ENCODE data around the gene GRAP. TPM values are rescaled to one million over a fixed set of nuclear protein-coding genes. Genes with fewer than 3 reads are reported as not detected.
"Not testable (repeated sequence)": the region's sequence is repeated elsewhere in the genome, so short reads cannot be mapped to it uniquely, and the experiment has no call there.

Gene GRAP
- 1 to 10 TPM; 5.7 to 6.8 (median 6.0) TPM for total RNA-seq

- not testable (repeated sequence) for H3K4me1 Mint-ChIP-seq (ENCODE audit: low read depth); H3K9me3 Mint-ChIP-seq; H3K4me3 Mint-ChIP-seq; H3K27me3 Mint-ChIP-seq (ENCODE audit: low read depth); H3K36me3 Mint-ChIP-seq (ENCODE audit: insufficient read depth); DNase-seq
- ATAC-seq, result peak; percentile 66 to 79
Measured at GRCh38 chr17:19046782-19047375, at the start of gene GRAP. Gene GRAP, minus strand, starts transcription at chr17:19046957. Its CDS starts 31 bp downstream, at chr17:19046926.

DNA sequence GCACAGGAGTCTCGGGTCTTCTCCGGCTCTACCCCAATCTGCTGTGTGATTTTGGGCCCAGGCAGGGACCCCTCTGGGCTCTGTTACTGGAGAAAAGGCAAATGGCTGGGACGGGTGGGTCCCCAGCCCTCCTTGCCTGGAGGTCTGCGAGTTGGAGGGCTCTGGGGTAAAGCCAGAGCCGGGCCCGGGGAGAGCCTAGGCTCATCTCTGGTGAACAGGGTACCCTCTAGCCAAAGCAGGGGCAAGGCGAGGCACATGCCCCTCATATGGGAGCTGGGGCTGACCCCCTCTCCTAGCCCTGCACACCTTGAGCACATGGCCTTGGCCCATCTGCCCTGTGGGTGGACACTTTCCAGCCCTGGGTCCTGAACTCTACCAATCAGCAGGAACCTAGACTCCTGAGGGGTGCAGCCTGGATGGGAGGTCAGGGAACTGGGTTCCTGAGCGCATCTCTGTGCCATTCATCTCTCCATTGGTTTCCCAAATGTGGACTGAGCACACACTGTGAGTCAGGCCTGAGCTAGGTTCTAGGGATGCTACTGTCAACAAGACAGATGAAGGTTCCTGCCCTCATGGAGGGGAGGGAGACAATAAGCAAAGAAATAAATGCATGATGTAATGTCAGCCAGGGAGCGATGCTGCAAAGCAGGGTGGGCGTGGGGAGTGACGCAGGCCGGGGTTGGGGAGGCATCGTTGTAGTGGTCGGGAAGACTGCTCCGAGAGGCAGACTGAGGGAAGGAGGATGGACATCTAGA, 47.1 kb upstream of the GRAP start:
- H3K9me3 Mint-ChIP-seq; ATAC-seq; DNase-seq; H3K4me1 Mint-ChIP-seq (ENCODE audit: low read depth); H3K4me3 Mint-ChIP-seq; H3K27me3 Mint-ChIP-seq (ENCODE audit: low read depth); H3K36me3 Mint-ChIP-seq (ENCODE audit: insufficient read depth): not testable (repeated sequence)

- DNase-seq; H3K4me1 Mint-ChIP-seq (ENCODE audit: low read depth); H3K4me3 Mint-ChIP-seq; H3K36me3 Mint-ChIP-seq (ENCODE audit: insufficient read depth); H3K9me3 Mint-ChIP-seq; ATAC-seq; H3K27me3 Mint-ChIP-seq (ENCODE audit: low read depth): not testable (repeated sequence)
Measured at GRCh38 chr17:19092737-19093683, 46.3 kb upstream of the GRAP start.

- H3K27me3 Mint-ChIP-seq (ENCODE audit: low read depth); H3K4me1 Mint-ChIP-seq (ENCODE audit: low read depth): not testable (repeated sequence)
- ATAC-seq, result peak; percentile 65 to 76
Measured at GRCh38 chr17:19090058-19090772, 43.5 kb upstream of the GRAP start.

DNA sequence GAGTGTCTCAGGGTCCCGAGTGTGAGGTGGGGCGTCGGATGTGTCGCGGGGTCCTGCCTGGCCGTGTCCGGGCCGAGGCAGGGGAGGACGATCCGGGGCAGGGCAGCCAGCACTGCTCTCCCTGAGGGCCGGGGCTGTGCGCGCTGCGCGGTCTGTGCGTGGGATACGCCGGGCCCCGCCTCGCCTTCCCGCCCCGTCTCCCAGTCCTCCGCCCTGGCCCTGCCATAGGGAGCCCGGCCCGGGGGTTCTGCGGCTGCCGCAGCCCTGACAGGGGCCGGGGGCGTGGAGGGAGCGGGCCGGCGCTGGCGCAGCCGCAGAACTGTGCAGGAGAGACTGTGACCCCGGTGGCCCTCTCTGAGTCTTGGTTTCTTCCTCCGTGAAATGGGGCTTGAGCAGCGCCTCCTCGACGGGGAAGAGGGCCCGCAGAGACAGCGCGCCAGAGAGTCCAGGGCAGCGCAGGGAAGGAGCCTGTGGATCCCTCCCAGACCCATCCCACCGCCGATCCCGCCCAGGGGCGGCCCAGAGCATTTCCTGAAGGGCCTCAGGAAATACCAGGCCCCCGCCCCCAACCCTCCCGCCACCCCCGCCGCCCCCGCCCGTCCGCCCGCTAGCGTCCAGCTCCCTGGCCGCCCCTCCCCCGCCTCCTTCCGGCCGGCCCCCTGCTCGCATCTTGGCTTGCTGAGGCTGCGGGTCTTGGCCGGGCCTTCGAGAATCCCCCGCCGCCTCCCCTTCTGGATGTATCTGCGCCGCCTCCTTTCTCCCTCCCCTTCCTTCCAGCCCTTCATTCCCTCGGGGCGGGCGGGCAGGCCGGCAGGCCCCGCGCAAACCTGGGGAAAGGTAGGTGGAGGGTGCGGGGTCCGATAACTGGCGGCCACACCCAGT, 42.3 kb upstream of the GRAP start:
- H3K27me3 Mint-ChIP-seq (ENCODE audit: low read depth); H3K9me3 Mint-ChIP-seq; H3K36me3 Mint-ChIP-seq (ENCODE audit: insufficient read depth); H3K4me1 Mint-ChIP-seq (ENCODE audit: low read depth); H3K4me3 Mint-ChIP-seq; DNase-seq: not testable (repeated sequence)
- ATAC-seq, result peak; percentile 18 to 27

More at GRCh38 chr17:19090058-19090772, 43.5 kb upstream of the GRAP start:
- H3K36me3 Mint-ChIP-seq (ENCODE audit: insufficient read depth); DNase-seq; H3K9me3 Mint-ChIP-seq; H3K4me3 Mint-ChIP-seq: not testable (repeated sequence)

DNA sequence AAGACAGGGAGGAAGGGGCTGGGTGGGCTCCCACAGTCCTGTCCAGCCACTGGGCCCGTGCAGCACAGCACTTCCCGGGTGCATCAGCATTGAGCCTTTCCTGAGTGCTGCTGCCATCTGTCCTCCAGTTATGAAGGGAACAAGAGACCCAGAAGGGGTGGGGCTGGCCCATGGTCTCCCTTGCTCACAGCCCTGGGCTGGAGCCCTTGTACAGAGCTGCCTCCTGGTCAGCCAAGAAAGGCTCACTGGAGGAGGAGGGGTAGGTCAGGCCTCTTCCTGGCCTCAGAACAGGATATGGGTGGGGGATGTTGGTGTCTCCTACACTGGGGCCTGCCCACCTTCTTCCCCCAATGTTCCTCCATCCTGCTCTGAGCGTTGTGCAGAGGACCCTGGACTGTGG, 30.6 kb upstream of the GRAP start:
- not testable (repeated sequence) for DNase-seq; ATAC-seq; H3K36me3 Mint-ChIP-seq (ENCODE audit: insufficient read depth); H3K27me3 Mint-ChIP-seq (ENCODE audit: low read depth); H3K9me3 Mint-ChIP-seq; H3K4me1 Mint-ChIP-seq (ENCODE audit: low read depth); H3K4me3 Mint-ChIP-seq

GRCh38 chr17:19076398-19077192, 29.8 kb upstream of the GRAP start:
- not testable (repeated sequence) for H3K27me3 Mint-ChIP-seq (ENCODE audit: low read depth); H3K9me3 Mint-ChIP-seq; H3K36me3 Mint-ChIP-seq (ENCODE audit: insufficient read depth); H3K4me1 Mint-ChIP-seq (ENCODE audit: low read depth); H3K4me3 Mint-ChIP-seq
- ATAC-seq, result peak; percentile 99
- peak; percentile 9 for DNase-seq

DNA sequence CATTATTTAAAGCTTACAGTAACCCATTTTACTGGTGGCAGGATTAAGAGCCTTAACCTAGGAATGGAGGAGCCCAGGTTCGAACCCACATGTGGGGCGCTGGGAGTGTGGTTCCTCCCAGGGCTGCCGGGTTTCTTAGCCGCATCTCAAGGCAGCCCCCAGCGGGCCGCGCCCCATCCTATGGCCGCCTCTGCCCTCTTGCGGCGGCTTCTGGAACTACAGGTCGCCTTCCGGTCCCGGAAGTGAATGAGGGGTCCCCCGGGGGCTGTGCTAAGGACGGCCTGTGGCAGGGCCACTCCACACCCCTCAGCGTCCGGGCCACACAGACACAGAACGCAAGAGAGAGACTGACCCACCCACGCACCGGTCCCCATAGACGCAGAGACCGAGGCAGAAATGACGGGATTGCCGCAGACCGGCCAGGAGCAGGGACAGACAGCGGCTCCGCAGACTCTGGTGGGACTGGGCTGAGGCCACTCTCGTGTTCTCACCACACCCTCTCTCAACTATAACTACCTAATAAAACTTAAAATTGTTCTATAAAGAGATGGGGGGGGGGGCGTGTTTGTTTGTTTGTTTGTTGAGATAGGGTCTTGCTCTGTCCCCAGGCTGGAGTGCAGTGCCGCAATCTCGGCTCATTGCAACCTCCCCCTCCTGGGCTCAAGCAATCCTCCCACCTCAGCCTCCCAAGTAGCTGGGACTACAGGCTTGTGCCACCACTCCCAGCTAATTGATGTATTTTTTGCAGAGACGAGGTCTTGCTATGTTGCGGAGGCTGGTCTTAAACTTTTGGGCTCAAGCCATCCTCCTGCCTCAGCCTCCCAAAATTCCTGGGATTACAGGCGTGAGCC, 23.8 kb upstream of the GRAP start:
- H3K36me3 Mint-ChIP-seq (ENCODE audit: insufficient read depth); H3K9me3 Mint-ChIP-seq; H3K27me3 Mint-ChIP-seq (ENCODE audit: low read depth); H3K4me1 Mint-ChIP-seq (ENCODE audit: low read depth); H3K4me3 Mint-ChIP-seq; DNase-seq: not testable (repeated sequence)
- ATAC-seq, result peak; percentile 97 to 98

DNA sequence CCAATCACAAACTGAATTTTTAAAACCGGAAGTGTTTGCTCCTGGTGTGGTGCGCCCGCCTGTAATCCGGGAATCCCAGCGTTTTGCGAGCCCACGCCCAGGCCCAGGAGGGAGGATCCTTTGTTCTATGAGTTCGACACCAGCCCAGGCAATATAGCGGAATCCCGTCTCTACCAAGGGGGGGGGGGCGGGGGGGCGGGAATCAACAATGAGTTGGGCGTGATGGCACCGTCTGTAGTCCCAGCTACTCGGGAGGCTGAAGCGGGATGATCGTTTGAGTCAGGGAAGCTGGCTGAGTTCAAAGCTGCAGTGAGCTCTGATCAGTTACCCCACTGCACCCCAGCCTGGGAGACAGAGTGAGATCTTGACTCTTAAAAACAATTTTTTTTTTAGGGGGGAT, 17.6 kb upstream of the GRAP start:
- peak overlapping the region; percentile 42 for H3K4me3 Mint-ChIP-seq
- H3K4me1 Mint-ChIP-seq (ENCODE audit: low read depth); ATAC-seq; H3K27me3 Mint-ChIP-seq (ENCODE audit: low read depth); H3K36me3 Mint-ChIP-seq (ENCODE audit: insufficient read depth); H3K9me3 Mint-ChIP-seq; DNase-seq: not testable (repeated sequence)

DNA sequence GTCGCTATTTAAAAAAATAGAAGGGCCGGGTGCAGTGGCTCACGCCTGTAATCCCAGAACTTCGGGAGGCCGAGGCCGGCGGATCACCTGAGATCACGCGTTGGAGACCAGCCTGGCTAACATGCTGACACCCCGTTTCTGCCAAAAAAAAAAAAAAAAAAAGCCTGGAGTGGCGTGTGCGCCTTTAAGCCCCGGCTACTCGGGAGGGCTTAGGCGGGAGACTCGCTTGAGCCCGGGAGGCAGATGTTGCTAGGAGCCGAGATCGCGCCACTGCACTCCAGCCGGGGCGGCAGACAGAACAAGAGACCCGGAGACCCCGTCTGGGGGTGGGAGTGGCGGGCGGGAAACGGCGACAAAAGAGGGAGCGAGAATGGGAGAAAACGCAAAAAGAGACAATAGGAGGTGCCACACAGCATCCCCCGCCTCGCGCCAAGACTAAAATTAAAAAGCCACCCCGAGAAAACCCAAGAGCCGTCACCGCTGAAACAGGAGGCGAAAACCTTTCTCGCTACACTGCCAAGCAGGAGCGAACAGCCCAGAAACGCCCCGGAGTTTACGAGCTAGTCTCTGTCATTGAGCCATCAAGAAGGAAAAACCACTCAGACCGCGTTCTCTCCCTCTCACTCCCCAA, 16.7 kb upstream of the GRAP start:
- DNase-seq (peak; percentile 64), ATAC-seq (peak; percentile 44 to 61)
- H3K4me1 Mint-ChIP-seq (ENCODE audit: low read depth); H3K27me3 Mint-ChIP-seq (ENCODE audit: low read depth); H3K36me3 Mint-ChIP-seq (ENCODE audit: insufficient read depth); H3K9me3 Mint-ChIP-seq: not testable (repeated sequence)
- H3K4me3 Mint-ChIP-seq, result peak overlapping the region; percentile 69

GRCh38 chr17:19062718-19063325, 16.1 kb upstream of the GRAP start:
- H3K27me3 Mint-ChIP-seq (ENCODE audit: low read depth); H3K36me3 Mint-ChIP-seq (ENCODE audit: insufficient read depth); DNase-seq; H3K4me1 Mint-ChIP-seq (ENCODE audit: low read depth); H3K4me3 Mint-ChIP-seq; H3K9me3 Mint-ChIP-seq: not testable (repeated sequence)
- ATAC-seq, result peak; percentile 78 to 86
